Measurements from ENCODE around the gene KCNK15.
A peak's percentile ranks its signal among the peaks of the same experiment; 100 is the strongest.
"Not testable (repeated sequence)": the region's sequence is repeated elsewhere in the genome, so short reads cannot be mapped to it uniquely, and the experiment has no call there.

KCNK15 gene

GRCh38 chr20:44759595-44759994, 13.9 kb downstream of the KCNK15 start:
- no peaks in the 10 kb centered on the region for H3K79me2 ChIP-seq (ENCODE audit: control insufficient read depth, insufficient read depth, low read length)
- H3K36me3 ChIP-seq (ENCODE audit: control insufficient read depth, insufficient read depth, low read length), result no peaks in the 10 kb centered on the region
- H3K27me3 ChIP-seq (ENCODE audit: insufficient read depth, low read length, poor library complexity), result no peaks in the 10 kb centered on the region
- no CpG with 5 or more reads among the region's 1 CpG for WGBS (ENCODE audit: extremely low coverage, insufficient coverage, low lambda C conversion rate)
- H3K79me1 ChIP-seq (ENCODE audit: low read length), result no peaks in the 10 kb centered on the region
- H3K18ac ChIP-seq (ENCODE audit: low read length), result no peak overlapping the region
- H3K4me2 ChIP-seq (ENCODE audit: low read length), result no peak overlapping the region
- H3K9ac ChIP-seq (ENCODE audit: low read length), result no peak overlapping the region
- peaks cover 12% of the 10 kb centered on the region for H3K4me1 ChIP-seq (ENCODE audit: control insufficient read depth, low read depth, low read length)
- no peak overlapping the region for H3K23ac ChIP-seq (ENCODE audit: low read length)
- no peak overlapping the region for H2AK5ac ChIP-seq (ENCODE audit: low read length)
- no peak overlapping the region for H4K8ac ChIP-seq (ENCODE audit: low read depth, low read length)
- H2BK120ac ChIP-seq (ENCODE audit: low read depth, low read length), result no peak overlapping the region
- H2BK5ac ChIP-seq (ENCODE audit: low read length), result no peak overlapping the region
- DNase-seq, result no peak
- no peak overlapping the region for H4K5ac ChIP-seq (ENCODE audit: low read length)
- no peak overlapping the region for H3K4ac ChIP-seq (ENCODE audit: low read depth, low read length)
- H3K4me3 ChIP-seq (ENCODE audit: low read length), result no peak overlapping the region
- no peak overlapping the region for H3K27ac ChIP-seq (ENCODE audit: low read depth, low read length)
- no peak overlapping the region for H3K56ac ChIP-seq (ENCODE audit: low read length)
- H2BK15ac ChIP-seq (replicated peaks; ENCODE audit: low read depth), result no peak overlapping the region

GRCh38 chr20:44761423-44761822, 15.8 kb downstream of the KCNK15 start:
- Histone ChIP-seq H3K27ac (ENCODE audit: low read depth, low read length) (no peak overlapping the region), H3K27me3 (ENCODE audit: insufficient read depth, low read length, poor library complexity) (no peaks in the 10 kb centered on the region), H3K56ac (ENCODE audit: low read length) (no peak overlapping the region), H3K36me3 (ENCODE audit: control insufficient read depth, insufficient read depth, low read length) (no peaks in the 10 kb centered on the region), H3K23ac (ENCODE audit: low read length) (no peak overlapping the region), H2BK5ac (ENCODE audit: low read length) (no peak overlapping the region), H3K18ac (ENCODE audit: low read length) (no peak overlapping the region), H2BK15ac (replicated peaks; ENCODE audit: low read depth) (no peak overlapping the region), H3K4ac (ENCODE audit: low read depth, low read length) (no peak overlapping the region), H3K79me2 (ENCODE audit: control insufficient read depth, insufficient read depth, low read length) (no peaks in the 10 kb centered on the region), H2BK120ac (ENCODE audit: low read depth, low read length) (no peak overlapping the region), H4K5ac (ENCODE audit: low read length) (no peak overlapping the region), H3K4me3 (ENCODE audit: low read length) (no peak overlapping the region), H3K4me2 (ENCODE audit: low read length) (no peak overlapping the region), H2AK5ac (ENCODE audit: low read length) (no peak overlapping the region), H4K8ac (ENCODE audit: low read depth, low read length) (no peak overlapping the region), H3K79me1 (ENCODE audit: low read length) (no peaks in the 10 kb centered on the region), H3K9ac (ENCODE audit: low read length) (no peak overlapping the region), H3K4me1 (ENCODE audit: control insufficient read depth, low read depth, low read length) (peaks cover 12% of the 10 kb centered on the region)
- no CpG with 5 or more reads among the region's 3 CpGs for WGBS (ENCODE audit: extremely low coverage, insufficient coverage, low lambda C conversion rate)
- DNase-seq, result no peak

- Histone ChIP-seq H2BK5ac (ENCODE audit: low read length) (peak overlapping the region; percentile 58), H3K9ac (ENCODE audit: low read length) (peak overlapping the region; percentile 5), H4K8ac (ENCODE audit: low read depth, low read length) (no peak overlapping the region), H2BK120ac (ENCODE audit: low read depth, low read length) (no peak overlapping the region), H2AK5ac (ENCODE audit: low read length) (no peak overlapping the region), H3K79me2 (ENCODE audit: control insufficient read depth, insufficient read depth, low read length) (no peaks in the 10 kb centered on the region), H4K5ac (ENCODE audit: low read length) (no peak overlapping the region), H3K27ac (ENCODE audit: low read depth, low read length) (peak overlapping the region; percentile 18), H3K23ac (ENCODE audit: low read length) (peak overlapping the region; percentile 54), H3K36me3 (ENCODE audit: control insufficient read depth, insufficient read depth, low read length) (no peaks in the 10 kb centered on the region), H3K27me3 (ENCODE audit: insufficient read depth, low read length, poor library complexity) (no peaks in the 10 kb centered on the region), H3K4me1 (ENCODE audit: control insufficient read depth, low read depth, low read length) (peaks cover 12% of the 10 kb centered on the region), H3K56ac (ENCODE audit: low read length) (peak overlapping the region; percentile 2), H3K4me3 (ENCODE audit: low read length) (no peak overlapping the region), H3K79me1 (ENCODE audit: low read length) (no peaks in the 10 kb centered on the region), H3K4ac (ENCODE audit: low read depth, low read length) (no peak overlapping the region), H3K18ac (ENCODE audit: low read length) (no peak overlapping the region), H2BK15ac (replicated peaks; ENCODE audit: low read depth) (no peak overlapping the region), H3K4me2 (ENCODE audit: low read length) (no peak overlapping the region)
- no CpG with 5 or more reads among the region's 10 CpGs for WGBS (ENCODE audit: extremely low coverage, insufficient coverage, low lambda C conversion rate)
- peak; percentile 72 for DNase-seq
Observed at GRCh38 chr20:44762466-44763140, 16.9 kb downstream of the KCNK15 start.

- H2BK120ac ChIP-seq (ENCODE audit: low read depth, low read length); H3K27ac ChIP-seq (ENCODE audit: low read depth, low read length); H3K4me3 ChIP-seq (ENCODE audit: low read length); H3K4ac ChIP-seq (ENCODE audit: low read depth, low read length); H4K8ac ChIP-seq (ENCODE audit: low read depth, low read length); DNase-seq; H3K36me3 ChIP-seq (ENCODE audit: control insufficient read depth, insufficient read depth, low read length); H3K56ac ChIP-seq (ENCODE audit: low read length); H2AK5ac ChIP-seq (ENCODE audit: low read length); H3K27me3 ChIP-seq (ENCODE audit: insufficient read depth, low read length, poor library complexity); H2BK5ac ChIP-seq (ENCODE audit: low read length); H2BK15ac ChIP-seq (replicated peaks; ENCODE audit: low read depth); H4K5ac ChIP-seq (ENCODE audit: low read length); H3K4me2 ChIP-seq (ENCODE audit: low read length); H3K79me1 ChIP-seq (ENCODE audit: low read length); H3K79me2 ChIP-seq (ENCODE audit: control insufficient read depth, insufficient read depth, low read length); H3K23ac ChIP-seq (ENCODE audit: low read length); H3K18ac ChIP-seq (ENCODE audit: low read length); H3K9ac ChIP-seq (ENCODE audit: low read length): not testable (repeated sequence)
- WGBS (ENCODE audit: extremely low coverage, insufficient coverage, low lambda C conversion rate), result no CpG with 5 or more reads among the region's 3 CpGs
- H3K4me1 ChIP-seq (ENCODE audit: control insufficient read depth, low read depth, low read length), result peaks cover 12% of the 10 kb centered on the region
Observed at GRCh38 chr20:44763798-44764197, 18.1 kb downstream of the KCNK15 start.

GRCh38 chr20:44765091-44765490, 19.4 kb downstream of the KCNK15 start:
- Histone ChIP-seq H2BK15ac (replicated peaks; ENCODE audit: low read depth) (no peak overlapping the region), H3K27ac (ENCODE audit: low read depth, low read length) (no peak overlapping the region), H3K9ac (ENCODE audit: low read length) (no peak overlapping the region), H3K4me2 (ENCODE audit: low read length) (no peak overlapping the region), H3K36me3 (ENCODE audit: control insufficient read depth, insufficient read depth, low read length) (no peaks in the 10 kb centered on the region), H4K8ac (ENCODE audit: low read depth, low read length) (no peak overlapping the region), H3K4ac (ENCODE audit: low read depth, low read length) (no peak overlapping the region), H2AK5ac (ENCODE audit: low read length) (no peak overlapping the region), H4K5ac (ENCODE audit: low read length) (no peak overlapping the region), H3K79me2 (ENCODE audit: control insufficient read depth, insufficient read depth, low read length) (no peaks in the 10 kb centered on the region), H2BK5ac (ENCODE audit: low read length) (no peak overlapping the region), H3K4me3 (ENCODE audit: low read length) (no peak overlapping the region), H3K4me1 (ENCODE audit: control insufficient read depth, low read depth, low read length) (peaks cover 12% of the 10 kb centered on the region), H3K27me3 (ENCODE audit: insufficient read depth, low read length, poor library complexity) (no peaks in the 10 kb centered on the region), H3K23ac (ENCODE audit: low read length) (no peak overlapping the region), H3K56ac (ENCODE audit: low read length) (no peak overlapping the region), H2BK120ac (ENCODE audit: low read depth, low read length) (no peak overlapping the region), H3K18ac (ENCODE audit: low read length) (no peak overlapping the region), H3K79me1 (ENCODE audit: low read length) (no peaks in the 10 kb centered on the region)
- no peak for DNase-seq
- no CpG with 5 or more reads among the region's 4 CpGs for WGBS (ENCODE audit: extremely low coverage, insufficient coverage, low lambda C conversion rate)

All from mesendoderm (in vitro differentiated cells).